ENCODE results near the gene ATP5ME.

- TF ChIP-seq ZBTB26 (CRISPR knock-in tag; IDR thresholded peaks at IDR 0.05; ENCODE audit: borderline replicate concordance), result no peak
- TF ChIP-seq MTA3 (CRISPR knock-in tag; IDR thresholded peaks at IDR 0.05), result no peak
- TF ChIP-seq ZNF12 (CRISPR knock-in tag; IDR thresholded peaks at IDR 0.05), result no peak
- no peak for TF ChIP-seq TAF1 (CRISPR knock-in tag; IDR thresholded peaks at IDR 0.05)
- TF ChIP-seq MAZ (IDR thresholded peaks at IDR 0.05; ENCODE audit: borderline replicate concordance, low read depth, low read length), result no peak
- no peak for TF ChIP-seq MAZ (CRISPR knock-in tag; IDR thresholded peaks at IDR 0.05; ENCODE audit: low read depth)
- no peak for TF ChIP-seq MTA1 (CRISPR knock-in tag; IDR thresholded peaks at IDR 0.05; ENCODE audit: borderline replicate concordance)
- TF ChIP-seq CTCF (CRISPR knock-in tag; IDR thresholded peaks at IDR 0.05), result no peak
- TF ChIP-seq ATF2 (CRISPR knock-in tag; IDR thresholded peaks at IDR 0.05), result no peak
- no peak for TF ChIP-seq MAFG (CRISPR knock-in tag; IDR thresholded peaks at IDR 0.05)
Measured at GRCh38 chr4:712916-713632, 39.0 kb upstream of the ATP5ME start.

Measured in HepG2 (cell line).